PC-9 (cell line): Measurements from ENCODE around the gene SLC41A3. TPM values are rescaled to one million over a fixed set of nuclear protein-coding genes. Genes with fewer than 3 reads are reported as not detected.

Experiments used
- BruUV-seq: library from RNA; stranded (reverse); fragments of 400-500 nt; replicated peaks from 2 replicates; lab custom pipeline; 2021; lab: Mats Ljungman, UMichigan
- CTCF ChIA-PET: fragments of 300-600 bp; sonication (Branson Sonifier 250); formaldehyde crosslinking; loops from one replicate; lab custom pipeline; 2022; ENCODE audit warnings: antibody characterized with exemption; lab: Charles Lee
- POLR2A ChIA-PET: fragments of 300-600 bp; sonication (Branson Sonifier 250); formaldehyde crosslinking; loops from one replicate; lab custom pipeline; 2022; ENCODE audit warnings: antibody characterized with exemption; ENCODE audit not compliant: unreplicated experiment; lab: Charles Lee
- DNase-seq, 2 experiments: peaks; one replicate each; pipeline versions ENCODE4 v3.0.0 to v3.0.0-alpha.2; 2015 to 2022; ENCODE audit warnings: mixed read lengths in 1 of 2
- H2AFZ ChIP-seq: fragments of 200-600 bp; sonication (generic); 2 replicates; pipeline ENCODE4 v1.8.1; 2017; ENCODE audit warnings: antibody characterized with exemption
- H3F3A ChIP-seq: fragments of 200-600 bp; sonication (generic); 2 replicates; pipeline ENCODE4 v1.8.1; 2017; ENCODE audit warnings: antibody characterized with exemption, mild to moderate bottlenecking, low read depth; ENCODE audit not compliant: insufficient read depth
- H3K27ac ChIP-seq: fragments of 200-600 bp; sonication (generic); 2 replicates; pipeline ENCODE4 v1.6.1; 2016; ENCODE audit warnings: mixed run types
- H3K27me3 ChIP-seq: fragments of 200-600 bp; sonication (generic); 2 replicates; pipeline ENCODE4 v1.6.1; 2016; ENCODE audit warnings: low read depth, mixed run types; ENCODE audit not compliant: insufficient read depth
- H3K36me3 ChIP-seq: fragments of 200-600 bp; sonication (generic); 2 replicates; pipeline ENCODE4 v1.6.1; 2016; ENCODE audit warnings: low read depth, mixed run types
- H3K4me1 ChIP-seq: fragments of 200-600 bp; sonication (generic); replicated peaks from 2 replicates; pipeline ENCODE4 v1.6.1; 2016; ENCODE audit warnings: mixed run types; ENCODE audit not compliant: insufficient read depth
- H3K4me2 ChIP-seq: fragments of 200-600 bp; sonication (generic); 2 replicates; pipeline ENCODE4 v1.6.1; 2017; ENCODE audit warnings: mixed run types
- H3K4me3 ChIP-seq: fragments of 200-600 bp; sonication (generic); 2 replicates; pipeline ENCODE4 v1.6.1; 2016; ENCODE audit warnings: mixed run types
- H3K79me2 ChIP-seq: fragments of 200-600 bp; sonication (generic); 2 replicates; pipeline ENCODE4 v1.6.1; 2017; ENCODE audit warnings: low read depth, mixed run types
- H3K9me2 ChIP-seq: fragments of 200-600 bp; sonication (generic); 2 replicates; pipeline ENCODE4 v1.8.1; 2017; ENCODE audit warnings: mild to moderate bottlenecking; ENCODE audit not compliant: insufficient read depth
- H3K9me3 ChIP-seq: fragments of 200-600 bp; sonication (generic); 2 replicates; pipeline ENCODE4 v1.8.1; 2016; ENCODE audit warnings: low read depth; ENCODE audit not compliant: insufficient read depth
- H4K20me1 ChIP-seq: fragments of 200-600 bp; sonication (generic); 2 replicates; pipeline ENCODE4 v1.8.1; 2017; ENCODE audit not compliant: insufficient read depth
- EZH2 ChIP-seq: fragments of 200-600 bp; sonication (generic); IDR thresholded peaks from 2 replicates; pipeline ENCODE4 v1.8.0; 2017; ENCODE audit warnings: antibody characterized with exemption, low read depth
- intact Hi-C: fragments of 100-400 bp; cut with micrococcal nuclease; formaldehyde crosslinking; loops from one replicate; pipeline ENCODE4 v1.10.0; 2022; ENCODE audit not compliant: unreplicated experiment
- total RNA-seq: library from RNA; stranded (reverse); gene quantifications from 2 replicates; pipeline ENCODE4 v1.2.3, GENCODE V29; 2021
- TF ChIP-seq, protein P1 (sequence below): fragments of 200-600 bp; sonication (generic); conservative IDR thresholded peaks from 2 replicates; pipeline ENCODE4 v1.6.1; 2017; ENCODE audit warnings: mixed run types, antibody characterized with exemption, mild to moderate bottlenecking, moderate library complexity

The SLC41A3 gene
- total RNA-seq, 1 experiment from 2014 or later: 67.0 TPM

DNA sequence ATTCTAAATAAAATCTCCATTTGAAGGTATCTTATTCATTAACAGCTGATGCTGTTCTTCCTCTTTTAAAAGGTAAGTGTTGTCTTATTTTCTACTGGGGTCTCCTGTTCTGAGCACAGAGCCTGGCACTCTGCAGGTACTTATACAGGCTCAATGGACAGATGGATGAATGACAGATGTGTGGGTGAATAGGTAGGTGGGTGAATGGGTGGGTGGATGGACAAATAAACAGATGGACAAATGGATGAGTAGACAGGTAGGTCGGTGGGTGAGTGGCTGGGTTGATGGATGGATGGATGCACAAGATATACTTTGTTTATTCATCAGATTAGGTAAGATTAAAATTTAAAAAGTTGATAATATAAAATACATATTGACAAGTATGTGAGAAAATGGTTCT, 53.5 kb downstream of the SLC41A3 start:
- H3K4me1 ChIP-seq: no peaks in the 10 kb centered on the region
- H3K27me3 ChIP-seq: no peaks in the 10 kb centered on the region
- H2AFZ ChIP-seq: no peak overlapping the region
- ChIA-PET CTCF (no interaction called here), POLR2A (no interaction called here)
- H4K20me1 ChIP-seq: no peaks in the 10 kb centered on the region
- no peaks in the 10 kb centered on the region for H3K36me3 ChIP-seq
- no peaks in the 10 kb centered on the region for H3K9me2 ChIP-seq
- no peak overlapping the region for H3K27ac ChIP-seq
- no peaks in the 10 kb centered on the region for H3K79me2 ChIP-seq
- DNase-seq: no peak
- H3K9me3 ChIP-seq: no peaks in the 10 kb centered on the region; the same call in 1 of the 2 replicates
- TF ChIP-seq, protein P1, sequence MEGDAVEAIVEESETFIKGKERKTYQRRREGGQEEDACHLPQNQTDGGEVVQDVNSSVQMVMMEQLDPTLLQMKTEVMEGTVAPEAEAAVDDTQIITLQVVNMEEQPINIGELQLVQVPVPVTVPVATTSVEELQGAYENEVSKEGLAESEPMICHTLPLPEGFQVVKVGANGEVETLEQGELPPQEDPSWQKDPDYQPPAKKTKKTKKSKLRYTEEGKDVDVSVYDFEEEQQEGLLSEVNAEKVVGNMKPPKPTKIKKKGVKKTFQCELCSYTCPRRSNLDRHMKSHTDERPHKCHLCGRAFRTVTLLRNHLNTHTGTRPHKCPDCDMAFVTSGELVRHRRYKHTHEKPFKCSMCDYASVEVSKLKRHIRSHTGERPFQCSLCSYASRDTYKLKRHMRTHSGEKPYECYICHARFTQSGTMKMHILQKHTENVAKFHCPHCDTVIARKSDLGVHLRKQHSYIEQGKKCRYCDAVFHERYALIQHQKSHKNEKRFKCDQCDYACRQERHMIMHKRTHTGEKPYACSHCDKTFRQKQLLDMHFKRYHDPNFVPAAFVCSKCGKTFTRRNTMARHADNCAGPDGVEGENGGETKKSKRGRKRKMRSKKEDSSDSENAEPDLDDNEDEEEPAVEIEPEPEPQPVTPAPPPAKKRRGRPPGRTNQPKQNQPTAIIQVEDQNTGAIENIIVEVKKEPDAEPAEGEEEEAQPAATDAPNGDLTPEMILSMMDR: no peak
- no peak for TF ChIP-seq EZH2
- H3K4me2 ChIP-seq: no peak overlapping the region
- no peaks in the 10 kb centered on the region for H3F3A ChIP-seq
- H3K4me3 ChIP-seq: no peak overlapping the region
- intact Hi-C loops: no loop called here
- BruUV-seq: no TSS peak

DNA sequence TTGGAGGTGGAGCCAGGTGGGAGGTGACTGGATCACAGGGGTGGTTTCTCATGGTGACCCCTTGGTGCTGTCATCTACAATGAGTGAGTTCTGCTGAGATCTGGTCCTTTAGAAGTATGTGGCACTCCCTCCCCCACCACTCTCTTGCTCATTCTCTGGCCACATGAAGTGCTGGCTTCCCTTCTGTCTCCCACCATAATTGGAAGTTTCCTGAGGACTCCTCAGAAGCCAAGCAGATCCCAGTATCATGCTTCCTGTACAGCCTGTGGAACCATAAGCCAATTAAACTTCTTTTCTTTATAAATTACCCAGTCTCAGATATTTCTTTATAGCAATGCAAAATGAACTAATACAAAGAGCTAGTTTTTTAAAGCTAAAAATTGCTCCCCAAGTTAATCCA, 54.7 kb downstream of the SLC41A3 start:
- no peak overlapping the region for H3K4me3 ChIP-seq
- H2AFZ ChIP-seq: no peak overlapping the region
- H3K36me3 ChIP-seq: no peaks in the 10 kb centered on the region
- H3K4me2 ChIP-seq: no peak overlapping the region
- no peaks in the 10 kb centered on the region for H3K79me2 ChIP-seq
- no peak for DNase-seq
- H3K4me1 ChIP-seq: no peaks in the 10 kb centered on the region
- TF ChIP-seq, protein P1: no peak
- TF ChIP-seq EZH2: no peak
- ChIA-PET POLR2A (no interaction called here), CTCF (no interaction called here)
- BruUV-seq: no TSS peak
- no peaks in the 10 kb centered on the region; the same call in 1 of the 2 replicates for H3K9me3 ChIP-seq
- H3F3A ChIP-seq: no peaks in the 10 kb centered on the region
- H3K27me3 ChIP-seq: no peaks in the 10 kb centered on the region
- no peak overlapping the region for H3K27ac ChIP-seq
- H4K20me1 ChIP-seq: no peaks in the 10 kb centered on the region
- intact Hi-C loops: no loop called here
- H3K9me2 ChIP-seq: no peaks in the 10 kb centered on the region

DNA sequence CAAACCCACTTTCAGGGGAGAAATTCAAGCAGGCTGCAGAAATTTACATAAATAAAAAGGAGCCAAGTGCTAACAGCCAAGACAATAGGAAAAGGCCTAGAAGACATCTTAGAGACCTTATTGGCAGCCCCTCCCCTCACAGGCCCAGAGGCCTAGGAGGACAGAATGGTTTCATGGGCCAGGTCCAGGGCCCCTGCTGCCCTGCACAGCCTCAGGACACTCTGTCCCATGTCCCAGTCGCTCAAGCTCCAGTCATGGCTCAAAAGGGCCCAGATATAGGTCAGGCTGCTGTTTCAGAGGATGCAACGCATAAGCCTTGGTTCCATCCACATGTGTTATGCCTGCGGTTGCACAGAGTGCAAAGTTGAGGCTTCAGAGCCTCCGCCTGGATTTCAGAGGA, 55.8 kb downstream of the SLC41A3 start:
- CTCF ChIA-PET: no interaction called here

More for the DNA sequence above, 55.8 kb downstream of the SLC41A3 start:
- Histone ChIP-seq H3K9me2 (no peaks in the 10 kb centered on the region), H3K4me3 (no peak overlapping the region), H3K27me3 (no peaks in the 10 kb centered on the region), H2AFZ (no peak overlapping the region), H3K9me3 (no peaks in the 10 kb centered on the region; the same call in 1 of the 2 replicates), H4K20me1 (no peaks in the 10 kb centered on the region), H3K4me2 (no peak overlapping the region), H3K27ac (no peak overlapping the region), H3F3A (no peaks in the 10 kb centered on the region), H3K79me2 (no peaks in the 10 kb centered on the region), H3K4me1 (no peaks in the 10 kb centered on the region), H3K36me3 (no peaks in the 10 kb centered on the region)
- DNase-seq: no peak
- intact Hi-C loops: no loop called here
- POLR2A ChIA-PET: no interaction called here
- no TSS peak for BruUV-seq
- TF ChIP-seq, protein P1: no peak
- TF ChIP-seq EZH2: no peak
